ENCODE measurements around the gene DSCAML1.

The DSCAML1 gene

DNA sequence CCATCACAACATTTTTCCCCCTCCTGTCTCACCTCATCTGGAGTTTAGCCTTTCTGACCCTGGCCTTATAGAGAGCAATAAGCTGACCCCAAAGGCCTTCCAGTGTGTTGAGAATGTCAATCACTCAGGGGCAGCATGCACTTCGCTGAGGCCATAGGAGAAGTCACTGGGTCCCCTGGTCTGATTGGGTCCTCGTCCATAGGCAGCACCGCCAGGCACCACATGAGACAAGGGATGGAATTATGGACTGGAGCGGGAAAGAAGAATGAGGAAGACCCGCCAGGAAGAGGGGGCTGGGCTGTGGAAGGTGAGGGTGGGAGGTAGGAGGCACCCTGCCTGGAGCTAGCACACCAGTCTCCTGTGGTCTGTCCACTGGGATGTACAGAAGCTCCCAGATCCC is 72.9 kb downstream of the DSCAML1 start:
- no peak for DNase-seq (ENCODE audit: low spot score)

DNA sequence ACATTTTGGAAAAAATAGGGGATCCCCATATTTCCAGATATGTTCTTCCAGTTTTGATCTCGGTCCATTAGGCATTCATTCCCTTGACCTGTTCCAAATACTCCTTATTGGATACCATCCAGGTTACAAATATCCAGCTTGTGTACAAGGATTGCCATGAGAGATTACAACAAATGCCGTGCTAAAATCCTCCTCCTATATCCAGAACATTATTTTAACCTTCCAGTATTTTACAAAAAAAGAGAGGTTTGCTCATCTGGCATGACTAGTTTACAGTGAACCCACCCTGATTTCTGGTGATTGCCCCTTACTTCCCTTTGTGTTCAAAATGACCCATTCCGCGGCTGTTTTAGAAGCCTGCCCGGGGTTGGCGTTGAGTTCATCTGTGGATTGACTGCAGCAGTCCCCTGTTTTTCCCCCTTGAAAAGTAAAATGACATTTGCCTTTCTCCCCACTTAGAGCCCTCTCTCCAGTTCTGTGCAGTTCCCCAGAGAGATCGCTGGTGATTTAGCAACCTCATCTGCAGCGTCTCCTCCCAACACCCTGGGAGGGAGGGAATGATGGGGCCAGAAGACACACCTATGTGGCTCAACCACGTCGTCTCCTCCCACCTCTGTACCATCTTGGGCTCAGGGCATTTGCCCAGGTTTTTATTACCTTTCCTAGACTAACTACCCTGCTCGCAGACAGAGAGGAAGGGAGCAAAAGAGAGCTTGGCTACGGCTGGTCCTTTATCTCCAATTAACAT is 73.6 kb downstream of the DSCAML1 start:
- DNase-seq (ENCODE audit: low spot score), result no peak

DNA sequence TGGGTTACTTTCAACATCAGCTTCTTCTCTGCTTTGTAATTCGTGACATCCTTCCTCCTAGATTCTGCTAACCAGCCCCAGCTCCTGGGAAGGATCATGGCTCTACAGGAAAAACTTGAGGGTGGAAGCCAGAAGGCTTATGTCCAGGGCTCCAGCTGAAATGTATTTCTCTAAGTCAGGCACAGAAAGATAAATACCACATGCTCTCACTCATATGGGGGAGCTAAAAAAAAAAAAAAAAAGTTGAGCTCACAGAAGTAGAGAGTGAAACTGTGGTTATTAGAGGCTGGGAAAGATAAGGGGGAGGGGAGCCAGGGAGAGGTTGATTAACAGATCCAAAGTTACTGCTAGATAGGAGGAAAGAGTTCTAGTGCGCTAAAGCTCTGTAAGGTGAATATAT is 74.9 kb downstream of the DSCAML1 start:
- no peak for DNase-seq (ENCODE audit: low spot score)

DNA sequence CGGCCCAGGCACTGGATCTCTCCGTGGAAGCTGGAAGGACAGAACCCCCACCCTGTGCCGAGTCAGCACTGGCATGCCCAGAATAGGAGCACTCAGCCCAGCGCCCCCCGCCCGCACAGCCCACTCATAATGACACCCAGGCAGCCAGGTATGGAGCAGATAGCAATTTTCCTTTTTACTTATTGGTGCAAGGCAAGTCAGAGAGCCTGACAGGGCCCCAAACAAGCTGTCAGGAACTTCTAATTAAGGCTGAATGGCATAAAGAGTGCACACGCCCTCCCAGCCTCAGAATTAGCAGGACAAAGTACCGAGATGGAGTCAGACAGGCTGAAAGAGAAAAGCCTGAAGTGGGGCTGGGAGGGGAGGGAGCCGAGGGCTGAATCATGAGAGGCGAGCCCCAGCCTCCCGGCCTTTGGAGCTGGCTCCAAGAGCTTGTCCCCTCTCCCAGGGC is 76.9 kb downstream of the DSCAML1 start:
- no peak for DNase-seq (ENCODE audit: low spot score)

DNA sequence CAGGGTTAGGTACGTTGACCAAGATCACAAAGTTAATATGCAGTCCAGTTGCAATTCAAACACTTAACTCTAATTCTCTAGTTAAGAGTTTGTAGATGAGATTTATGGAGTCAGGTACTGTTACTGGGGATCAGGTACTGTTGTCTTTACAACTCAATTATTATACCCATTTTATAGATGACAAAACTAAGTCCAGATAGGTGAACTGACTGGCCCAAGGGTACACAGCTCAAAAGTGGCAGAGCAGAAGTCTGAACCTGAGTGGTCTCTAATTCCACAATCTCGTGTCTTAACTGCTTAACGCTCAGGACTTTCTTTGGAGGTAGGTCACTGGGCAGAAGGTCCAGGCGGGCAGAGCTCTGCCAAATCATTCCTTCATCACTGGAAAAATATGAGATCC is 77.5 kb downstream of the DSCAML1 start:
- DNase-seq (ENCODE audit: low spot score), result no peak

DNA sequence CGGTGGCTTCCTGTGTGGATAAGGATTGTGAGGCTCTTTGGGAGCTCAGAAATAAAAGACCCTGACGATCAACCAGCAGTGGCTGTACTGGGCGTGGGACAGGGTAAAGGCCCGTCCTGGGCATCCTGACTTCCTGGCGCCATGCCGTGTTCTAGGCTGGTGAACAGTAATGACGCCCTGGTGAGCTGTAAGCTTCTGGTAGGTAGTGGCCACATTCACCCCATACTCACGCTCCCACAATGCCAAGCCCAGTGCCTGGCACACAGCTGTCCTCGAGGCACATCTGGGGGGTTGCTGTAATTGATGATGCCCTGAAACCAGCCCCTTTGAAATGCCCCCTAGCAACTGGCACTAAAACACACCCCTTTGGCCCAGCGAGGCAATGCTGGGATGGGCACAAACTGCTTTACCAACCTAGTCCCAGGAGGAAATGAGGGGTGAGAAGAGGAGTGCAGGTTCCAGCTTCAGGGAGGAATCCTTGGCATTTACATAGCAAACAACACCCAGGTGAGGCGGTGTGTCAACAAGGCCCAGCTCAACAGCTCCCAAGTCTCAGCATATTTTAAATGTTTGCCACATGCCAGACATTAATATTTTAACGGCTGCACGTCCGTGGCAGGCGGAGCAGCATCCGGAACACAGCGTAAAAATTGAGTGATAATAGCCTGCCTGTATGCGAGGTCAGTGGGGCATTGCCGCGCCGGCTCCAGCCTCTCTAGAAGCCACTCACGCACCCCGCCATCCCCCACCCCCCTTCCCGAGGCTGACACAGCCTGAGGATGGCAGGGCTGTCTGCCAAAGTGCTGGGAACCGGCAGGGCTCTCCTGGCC is 79.3 kb downstream of the DSCAML1 start:
- no peak for DNase-seq (ENCODE audit: low spot score)

DNA sequence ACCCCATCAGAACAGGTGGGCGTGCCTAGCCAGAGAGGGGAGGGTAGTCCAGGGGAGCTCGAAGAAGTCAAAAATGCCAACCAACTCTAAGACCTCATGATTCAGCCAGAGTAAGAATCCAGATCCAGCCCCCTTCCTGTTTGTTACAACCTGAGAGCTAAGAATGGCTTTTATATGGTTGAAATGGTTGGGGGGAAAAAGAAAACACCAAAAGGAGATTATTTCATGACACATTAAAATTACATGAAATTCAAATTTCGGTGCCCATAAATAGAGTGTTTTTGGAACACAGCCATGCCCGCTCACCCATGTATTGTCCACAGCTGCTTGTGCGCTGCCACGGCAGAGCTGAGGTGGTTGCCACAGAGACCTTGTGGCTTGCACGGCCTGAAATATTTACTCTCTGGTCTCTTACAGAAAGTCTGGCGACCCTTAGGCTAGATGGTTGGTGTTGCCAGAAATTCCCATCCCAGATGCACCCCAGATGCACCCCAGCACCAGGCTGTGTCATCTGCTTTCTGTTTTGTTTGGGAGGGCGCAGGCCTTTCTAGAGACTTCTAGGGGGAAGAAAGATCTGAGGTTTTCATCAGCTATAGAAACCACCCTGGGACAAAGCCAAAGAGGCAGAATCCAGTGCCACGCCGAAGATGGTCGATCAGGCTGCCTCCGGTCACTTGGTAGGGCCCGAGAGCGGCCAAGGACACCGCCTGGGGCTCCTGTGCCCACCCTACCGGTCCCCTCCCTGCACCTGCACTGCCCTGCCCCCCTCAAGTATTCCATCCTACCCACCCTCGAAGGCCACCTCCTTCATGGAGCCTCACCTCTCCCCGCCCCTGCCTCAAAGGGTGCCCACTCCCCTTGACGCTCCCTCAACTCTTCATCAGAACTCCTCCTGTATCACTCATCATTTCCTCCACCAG is 80.2 kb downstream of the DSCAML1 start:
- DNase-seq (ENCODE audit: low spot score), result no peak

DNA sequence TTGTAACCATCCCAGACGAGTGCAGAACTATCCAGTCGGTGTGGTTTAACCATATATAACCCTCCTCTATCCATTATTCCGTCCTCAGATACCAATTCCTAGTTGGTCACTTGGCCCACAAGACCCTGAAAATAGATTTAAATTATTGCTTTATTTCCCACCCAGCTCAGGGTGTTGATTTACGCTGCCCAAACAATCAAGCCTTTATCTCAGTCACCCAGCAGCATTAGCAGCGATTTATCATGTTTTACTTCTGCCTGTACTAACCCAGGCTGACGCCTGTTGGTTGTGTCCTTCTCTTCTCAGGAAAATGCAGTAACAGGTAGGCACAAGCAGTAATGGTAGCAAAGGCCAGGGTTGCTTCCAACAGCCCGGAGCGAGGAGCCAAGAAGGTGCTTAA is 81.2 kb downstream of the DSCAML1 start:
- DNase-seq (ENCODE audit: low spot score), result no peak

DNA sequence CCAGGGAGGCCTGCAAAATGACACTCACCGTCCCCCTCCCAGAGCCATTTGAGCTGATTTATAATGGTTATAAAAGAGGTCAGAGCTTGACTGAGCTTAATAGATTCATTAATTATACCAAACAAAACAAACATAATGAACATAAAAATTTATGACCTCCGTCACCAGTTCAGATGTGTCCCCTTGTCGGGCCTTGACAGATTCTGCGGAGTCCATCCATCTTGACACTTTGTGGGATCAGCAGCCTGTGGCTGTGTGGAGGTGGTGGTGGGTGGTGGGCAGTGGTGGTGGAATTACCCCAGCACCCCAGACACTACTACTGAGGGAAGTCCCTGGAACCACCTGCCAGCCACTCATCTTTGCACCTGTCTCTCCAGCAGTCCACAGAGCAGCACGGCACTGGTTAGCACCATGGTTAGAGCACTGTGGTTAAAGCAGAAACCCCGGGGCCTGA is 83.5 kb downstream of the DSCAML1 start:
- no peak for DNase-seq (ENCODE audit: low spot score)

DNA sequence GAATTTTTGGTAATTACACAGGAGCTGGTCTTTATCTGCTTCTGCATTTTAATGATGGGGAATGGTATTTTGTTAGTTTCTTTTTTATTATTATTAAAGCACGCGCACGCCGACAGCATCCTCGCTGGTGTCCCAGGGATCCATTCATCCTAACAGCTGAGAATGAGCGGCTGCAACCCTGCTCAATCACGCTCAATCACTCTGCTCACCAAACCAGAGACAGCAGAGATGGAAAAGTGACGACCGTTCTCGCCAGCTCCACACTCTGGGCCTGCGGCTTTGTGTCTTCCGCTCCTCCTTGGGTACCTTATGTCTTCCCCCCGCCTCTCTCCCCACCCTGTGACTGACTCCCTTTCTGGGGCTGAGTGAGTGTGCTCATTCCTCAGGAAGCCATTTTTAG is 84.5 kb downstream of the DSCAML1 start:
- no peak for DNase-seq (ENCODE audit: low spot score)

DNA sequence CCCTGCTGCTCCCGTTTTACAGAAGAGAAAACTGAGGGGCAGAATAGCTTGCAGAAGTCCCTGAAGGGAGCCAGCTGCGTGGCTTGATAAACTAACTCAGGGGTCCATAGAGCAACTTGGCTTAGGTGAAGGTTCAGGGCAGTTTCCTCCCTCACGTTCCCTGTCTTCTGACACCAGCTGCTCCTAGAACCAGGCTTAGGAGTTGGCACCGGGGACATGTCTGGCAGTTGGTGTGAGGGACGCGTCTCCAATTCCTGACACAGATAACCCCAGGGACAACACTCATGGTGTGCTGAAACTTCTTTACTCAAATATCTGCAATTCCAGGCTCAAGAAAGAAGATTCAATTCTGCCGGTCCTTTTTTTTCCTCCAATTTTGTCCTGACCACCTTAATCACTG is 85.7 kb downstream of the DSCAML1 start:
- DNase-seq (ENCODE audit: low spot score), result no peak

DNA sequence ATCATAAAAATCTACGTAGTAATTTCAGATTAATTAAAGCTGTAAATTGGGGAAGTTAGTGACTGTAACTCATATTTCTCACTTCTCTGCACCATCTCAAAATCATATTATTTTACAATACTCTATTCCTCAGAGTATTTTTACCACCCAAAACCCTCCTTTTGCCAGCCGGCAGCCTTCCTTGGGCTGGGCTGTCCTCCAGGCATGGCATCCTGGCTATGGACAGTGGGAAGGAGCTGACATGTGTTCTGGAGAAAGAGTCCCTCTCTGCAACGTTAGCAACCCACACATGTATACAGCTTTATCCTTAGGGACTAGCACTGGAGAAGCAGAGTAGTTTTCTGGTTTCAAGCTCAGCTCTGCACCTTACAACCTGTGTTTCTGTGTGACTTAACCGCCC is 86.8 kb downstream of the DSCAML1 start:
- no peak for DNase-seq (ENCODE audit: low spot score)

DNA sequence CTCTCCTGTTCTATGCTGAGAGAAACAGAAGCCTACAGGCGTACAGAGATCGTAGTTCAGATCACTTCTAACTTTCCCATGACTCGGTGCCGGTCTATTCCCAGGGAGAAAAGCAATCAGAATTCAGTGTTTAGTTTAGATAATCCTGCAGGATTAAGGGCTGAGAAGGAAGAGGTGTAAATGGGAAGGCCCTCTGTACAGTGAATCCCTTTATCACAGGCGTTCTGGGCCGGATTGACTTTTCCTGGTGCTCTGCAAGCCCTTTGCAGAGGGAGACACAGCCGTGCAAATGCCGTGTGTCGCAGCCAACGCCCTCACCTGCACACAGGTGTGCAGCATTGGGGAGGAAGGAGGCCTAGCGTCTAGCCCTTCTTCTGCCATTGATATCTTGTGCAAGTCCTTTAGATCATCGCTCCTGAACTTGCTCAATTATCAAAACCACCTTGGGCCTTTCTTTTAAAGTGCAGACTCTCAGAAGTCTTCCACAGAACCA is 90.6 kb downstream of the DSCAML1 start:
- no peak for DNase-seq (ENCODE audit: low spot score)

DNA sequence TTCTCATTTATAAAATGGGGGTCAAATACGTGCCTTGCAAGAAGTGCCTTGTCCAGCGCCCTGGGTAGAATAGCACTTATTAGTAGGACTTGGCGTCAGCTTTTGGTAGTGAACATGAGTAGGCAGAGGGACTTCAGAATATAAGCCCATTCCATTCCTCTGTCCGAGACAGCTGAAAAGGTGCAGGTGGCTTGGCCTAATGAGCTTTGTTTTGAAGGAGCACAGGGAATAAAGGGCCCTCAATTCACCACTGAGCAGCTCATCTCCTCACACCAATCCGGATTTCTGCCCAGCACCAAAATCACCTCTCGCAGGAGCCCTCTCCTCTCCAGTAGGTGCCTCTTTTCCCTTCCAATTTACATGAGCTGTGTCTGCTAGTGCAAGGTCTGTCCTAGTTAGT is 91.2 kb downstream of the DSCAML1 start:
- DNase-seq (ENCODE audit: low spot score), result no peak

DNA sequence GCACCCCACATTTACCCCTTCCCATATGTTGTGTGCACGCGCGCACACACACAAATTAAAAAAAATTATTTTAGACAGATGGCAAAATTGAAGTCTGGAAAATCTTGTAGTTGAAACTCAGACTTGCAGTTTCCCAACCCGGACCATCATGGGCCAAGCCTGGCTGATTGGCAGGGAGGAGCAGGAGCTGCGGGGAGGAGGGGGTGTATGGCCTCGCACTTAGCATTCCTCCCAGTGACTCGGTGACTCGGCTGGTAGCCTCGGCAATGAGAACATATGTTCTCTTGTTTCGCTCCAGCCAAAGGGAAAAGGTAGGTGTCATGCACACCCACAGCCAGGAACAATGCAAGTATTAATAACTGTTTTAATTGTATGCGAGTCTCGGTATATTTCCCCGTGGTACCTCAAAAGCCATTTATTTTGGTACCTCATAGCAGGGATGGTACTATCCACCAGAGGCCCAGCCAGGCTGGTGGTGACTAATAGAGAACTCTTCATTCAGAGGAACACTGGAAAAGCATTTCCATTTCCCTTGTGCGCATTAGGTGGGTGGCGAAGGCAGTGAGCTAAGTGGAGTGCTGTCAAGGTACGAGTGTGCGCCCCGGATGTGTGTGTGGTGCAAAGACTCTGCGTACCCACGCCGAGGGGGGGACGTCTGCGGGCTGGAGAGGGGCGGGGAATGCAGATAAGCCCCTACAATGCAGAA is 92.5 kb downstream of the DSCAML1 start:
- no peak for DNase-seq (ENCODE audit: low spot score)

DNA sequence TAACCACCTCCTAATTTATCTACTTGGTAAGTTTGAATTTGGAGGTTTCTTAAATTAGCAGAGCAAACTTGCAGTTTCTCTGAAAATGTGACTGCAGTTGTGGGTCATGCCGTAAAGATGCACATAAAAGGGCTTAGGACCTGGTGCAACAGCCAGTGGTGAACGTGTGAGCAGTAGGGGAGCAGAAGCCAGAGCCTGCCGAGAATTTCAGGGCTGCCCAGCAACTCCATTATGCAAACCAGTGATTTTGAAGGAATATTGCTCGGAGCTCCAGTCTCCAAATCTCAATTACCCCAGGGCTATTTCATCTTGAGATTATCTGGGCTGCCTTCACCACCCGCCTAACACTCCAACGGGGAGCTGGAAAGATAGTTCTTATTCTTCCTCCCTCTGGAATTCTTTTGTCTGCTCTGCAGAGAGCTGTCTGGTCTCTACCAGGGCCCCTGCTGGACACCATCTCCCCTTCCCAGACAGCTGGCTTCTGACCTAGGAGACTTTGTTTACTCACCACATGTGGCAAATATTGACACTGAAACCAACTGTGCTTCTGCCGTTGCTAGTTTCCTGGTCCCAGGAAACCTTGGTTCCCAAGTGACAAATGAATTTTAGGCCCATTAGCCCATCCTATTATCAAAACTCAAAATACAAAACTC is 93.9 kb downstream of the DSCAML1 start:
- no peak for DNase-seq (ENCODE audit: low spot score)

DNA sequence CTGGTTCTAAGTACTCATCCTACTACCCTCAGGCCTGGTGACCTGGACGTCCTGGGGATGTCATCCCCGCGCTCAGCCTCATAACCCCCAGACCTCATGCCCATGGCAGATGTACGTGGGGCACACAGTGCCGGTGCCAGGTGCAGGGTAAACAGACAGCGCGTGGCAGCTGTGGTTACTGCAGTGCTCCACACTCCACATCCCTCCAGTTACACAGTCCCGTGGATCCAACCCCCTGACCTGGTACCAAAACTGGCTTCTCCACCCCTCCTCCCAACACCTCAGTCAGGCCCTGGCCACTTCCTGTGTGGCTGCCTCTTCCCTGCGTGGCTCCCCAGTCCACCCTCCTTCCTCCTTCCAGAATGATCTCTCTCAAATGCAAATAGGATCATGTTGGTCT is 95.2 kb downstream of the DSCAML1 start:
- no peak for DNase-seq (ENCODE audit: low spot score)

DNA sequence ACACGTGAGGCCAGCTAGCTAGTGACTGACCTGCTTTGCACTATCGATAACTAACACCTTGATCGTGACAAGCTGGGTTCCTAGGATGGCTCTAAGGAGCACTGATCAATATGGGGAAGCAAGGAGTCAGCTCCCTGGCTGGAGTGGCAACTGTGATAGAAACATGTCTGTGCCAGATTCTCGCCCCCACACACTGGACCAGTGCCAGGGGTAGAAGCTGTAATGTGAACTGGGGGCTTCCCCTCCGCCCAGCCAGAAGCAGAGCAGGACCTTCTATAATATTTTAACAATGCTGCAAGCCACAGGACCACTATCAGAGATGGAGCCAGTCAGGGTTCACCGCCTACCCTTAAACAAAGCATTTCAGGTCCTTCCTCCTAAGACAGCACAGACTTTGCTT is 96.5 kb downstream of the DSCAML1 start:
- DNase-seq (ENCODE audit: low spot score), result no peak

DNA sequence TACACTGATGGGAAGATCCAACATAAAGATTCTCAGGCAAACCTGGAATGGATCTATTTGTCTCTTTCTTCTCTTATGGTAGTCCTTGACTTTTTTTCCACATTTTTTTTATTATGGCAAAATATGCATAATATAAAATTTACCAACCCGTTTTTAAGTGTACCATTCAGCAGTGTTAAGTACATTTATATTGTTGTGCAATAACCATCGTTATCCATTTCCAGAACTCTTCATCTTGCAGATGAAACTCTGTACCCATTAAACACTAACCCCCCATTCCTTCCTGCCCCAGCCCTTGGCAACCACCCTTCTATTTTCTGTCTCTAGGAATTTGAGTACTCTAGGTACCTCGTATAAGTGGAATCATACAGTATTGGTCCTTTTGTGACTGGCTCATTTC is 99.7 kb downstream of the DSCAML1 start:
- DNase-seq (ENCODE audit: low spot score), result no peak

DNA sequence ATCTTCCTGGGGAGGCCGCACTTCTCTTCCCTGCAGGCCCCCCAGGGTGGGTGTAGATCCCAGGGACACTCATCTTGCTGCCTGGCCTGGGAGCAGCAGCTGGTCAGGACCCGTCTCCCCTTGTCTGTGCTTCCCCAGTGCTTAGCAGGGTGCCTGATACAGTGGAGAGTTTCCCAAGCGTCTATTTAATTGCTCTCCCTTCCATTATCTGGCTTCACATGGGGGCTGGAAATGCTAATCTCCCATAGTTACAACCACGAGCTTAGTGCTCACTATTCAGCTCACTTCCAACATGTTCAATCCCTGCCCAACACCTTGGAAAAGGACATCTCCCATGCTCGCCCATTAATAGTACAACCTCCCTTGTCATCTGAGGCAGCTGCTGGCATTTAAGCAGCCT is 100.5 kb downstream of the DSCAML1 start:
- DNase-seq (ENCODE audit: low spot score), result no peak

DNA sequence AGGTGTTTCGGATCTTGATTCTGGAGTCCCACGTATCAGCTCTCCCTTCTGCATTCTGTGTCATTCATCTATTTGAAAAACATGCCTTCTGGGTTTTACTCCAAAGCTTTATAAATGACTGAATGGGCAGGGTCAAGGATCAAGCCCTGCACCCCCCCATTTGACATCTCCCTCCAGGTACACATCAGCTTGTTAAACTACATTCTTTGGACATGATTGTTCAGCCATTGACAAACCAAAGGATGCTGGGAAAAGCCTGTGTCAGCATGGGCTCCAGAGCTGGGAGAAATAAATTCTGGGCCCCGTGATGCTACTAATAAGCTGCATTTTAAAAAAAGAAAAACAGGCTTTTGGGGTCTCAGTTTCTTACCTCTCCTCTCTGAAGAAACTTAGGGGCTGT is 103.7 kb downstream of the DSCAML1 start:
- no peak for DNase-seq (ENCODE audit: low spot score)
